GM12878 (cell line): Measurements from ENCODE around the gene ADISSP. TPM values are rescaled to one million over a fixed set of nuclear protein-coding genes. Genes with fewer than 3 reads are reported as not detected.

ENCODE experiments used
- ATAC-seq: fragments of 200-7000 bp; cut with Tn5 transposase; 3 replicates; pipeline ENCODE4 v1.9.1; 2020; ENCODE audit warnings: mild to moderate bottlenecking, moderate library complexity
- BruUV-seq: library from RNA; stranded (reverse); fragments of 400-500 nt; replicated peaks from 2 replicates; lab custom pipeline; 2021; lab: Mats Ljungman, UMichigan
- CTCF ChIA-PET: fragments of 300-600 bp; sonication (Branson Sonifier 250); formaldehyde crosslinking; extraction: SDS; loops from one replicate; lab custom pipeline; 2021; ENCODE audit warnings: inconsistent platforms; lab: Yijun Ruan, JAX
- POLR2A ChIA-PET: fragments of 350-600 bp; formaldehyde crosslinking; extraction: SDS; loops from one replicate; lab custom pipeline; 2021; ENCODE audit warnings: inconsistent platforms; lab: Charles Lee
- RAD21 ChIA-PET: fragments of 300-600 bp; sonication (Branson Sonifier 250); formaldehyde crosslinking; loops from one replicate; lab custom pipeline; 2023; ENCODE audit warnings: antibody characterized with exemption; ENCODE audit not compliant: unreplicated experiment; lab: Charles Lee
- SMC1A ChIA-PET: fragments of 300-600 bp; sonication (Branson Sonifier 250); formaldehyde crosslinking; loops from one replicate; lab custom pipeline; 2023; ENCODE audit not compliant: unreplicated experiment, uncharacterized antibody; lab: Charles Lee
- DNase-seq: peaks from one replicate; pipeline ENCODE4 v3.0.0-alpha.2; 2011; ENCODE audit warnings: low read depth, low spot score
- FAIRE-seq: peaks from 3 replicates; lab custom pipeline; 2011; peaks lifted over from hg19 to GRCh38; lab: Jason Lieb, UNC
- H2AFZ ChIP-seq: 2 replicates; pipeline ENCODE4 v1.6.0; 2011; ENCODE audit warnings: low read depth, low read length, control low read depth; ENCODE audit not compliant: control insufficient read depth
- H3K27ac ChIP-seq: 2 replicates; pipeline ENCODE4 v1.5.1; 2011; ENCODE audit warnings: control low read depth; ENCODE audit not compliant: control insufficient read depth, insufficient read depth
- H3K27me3 ChIP-seq, 2 experiments: replicated peaks in 1 of 2; 2 replicates each; pipeline versions ENCODE4 v1.6.0 to v1.6.1; 2011; ENCODE audit warnings: low read length in 1 of 2; ENCODE audit not compliant: control insufficient read depth in 2 of 2, insufficient read depth in 2 of 2
- H3K36me3 ChIP-seq, 2 experiments: 2 replicates each; pipeline ENCODE4 v1.5.1; 2011; ENCODE audit warnings: low read length in 1 of 2; ENCODE audit not compliant: control insufficient read depth in 2 of 2, insufficient read depth in 2 of 2
- H3K4me1 ChIP-seq: 2 replicates; pipeline ENCODE4 v1.6.1; 2011; ENCODE audit warnings: mild to moderate bottlenecking, low read length, moderate library complexity, mixed read lengths; ENCODE audit not compliant: control insufficient read depth, insufficient read depth
- H3K4me2 ChIP-seq: 2 replicates; pipeline ENCODE4 v1.6.0; 2011; ENCODE audit warnings: control low read depth; ENCODE audit not compliant: control insufficient read depth, insufficient read depth
- H3K4me3 ChIP-seq: fragments of 200-600 bp; sonication (generic); 2 replicates; pipeline ENCODE4 v1.5.1; 2016
- H3K79me2 ChIP-seq: 2 replicates; pipeline ENCODE4 v1.6.0; 2011; ENCODE audit warnings: low read length; ENCODE audit not compliant: control insufficient read depth, insufficient read depth
- H3K9ac ChIP-seq: 2 replicates; pipeline ENCODE4 v1.8.0; 2011; ENCODE audit warnings: low read length, control low read depth, mixed read lengths; ENCODE audit not compliant: control insufficient read depth, insufficient read depth
- H3K9me3 ChIP-seq: replicated peaks from 3 replicates; pipeline ENCODE4 v1.5.1; 2011; ENCODE audit warnings: mild to moderate bottlenecking, low read length; ENCODE audit not compliant: control insufficient read depth, insufficient read depth
- H4K20me1 ChIP-seq: 2 replicates; pipeline ENCODE4 v1.6.0; 2011; ENCODE audit not compliant: control insufficient read depth, insufficient read depth
- FOXM1 ChIP-seq: IDR thresholded peaks from 2 replicates; pipeline ENCODE4 v1.6.1; 2012; ENCODE audit warnings: low read depth, mild to moderate bottlenecking, inconsistent platforms, low read length, moderate library complexity
- POLR2AphosphoS5 ChIP-seq: IDR thresholded peaks from 2 replicates; pipeline ENCODE4 v1.6.1; 2011; ENCODE audit warnings: mild to moderate bottlenecking, low read length, inconsistent platforms
- SUPT20H ChIP-seq: IDR thresholded peaks from 2 replicates; pipeline ENCODE4 v1.6.1; 2011; ENCODE audit warnings: low read depth, mild to moderate bottlenecking, low read length, moderate library complexity, borderline replicate concordance; ENCODE audit not compliant: control insufficient read depth
- TCF12 ChIP-seq: IDR thresholded peaks from 2 replicates; pipeline ENCODE4 v1.6.1; 2011; ENCODE audit warnings: low read depth, mild to moderate bottlenecking, low read length
- WGBS: methylation state at CpG from one replicate; pipeline ENCODE4 v1.1.6; 2016; ENCODE audit warnings: low lambda C conversion rate; ENCODE audit not compliant: insufficient replicate concordance, insufficient coverage; ENCODE audit errors: missing lambda C conversion rate; 5-methylcytosine and 5-hydroxymethylcytosine counted together
- in situ Hi-C: fragments of 300-500 bp; cut with MboI; formaldehyde crosslinking; loops from 9 replicates; pipeline ENCODE4 v1.14.3; 2018; ENCODE audit warnings: mixed read lengths
- intact Hi-C: fragments of 100-400 bp; cut with micrococcal nuclease; formaldehyde crosslinking; loops from one replicate; pipeline ENCODE4 v1.14.2; 2022; ENCODE audit not compliant: unreplicated experiment
- polyA plus RNA-seq, 11 experiments: library from polyadenylated mRNA; depleted of rRNA in 4 of 11; unstranded in 6 of 11; stranded (reverse) in 5 of 11; fragments of >200 nt; fragmentation: Nextera tagmentation in 4 of 11; fragmentation: Illumina TruSeq in 1 of 11; extraction: Ambion mirVana in 4 of 11; extraction: Trizol in 1 of 11; gene quantifications; 1 replicate in 1 of 11; 2 replicates in 10 of 11; pipeline versions ENCODE4 v1.2.1 to v1.2.3, GENCODE V29; 2011 to 2016; ENCODE audit warnings: inconsistent platforms in 2 of 11, missing spikeins in 2 of 11, low read depth in 1 of 11
- total RNA-seq, 4 experiments: library from RNA; depleted of rRNA in 3 of 4; stranded (reverse); fragments of >200 nt in 3 of 4; fragmentation: Illumina TruSeq in 1 of 4; extraction: Trizol in 1 of 4; gene quantifications; 2 replicates each; pipeline versions ENCODE4 v1.2.1 to v1.2.3, GENCODE V29; 2013 to 2021
- TF ChIP-seq, protein P1 (sequence below): fragments of 450-650 bp; IDR thresholded peaks from 2 replicates; pipeline ENCODE4 v1.6.1; 2017; ENCODE audit warnings: low read depth, mild to moderate bottlenecking, moderate library complexity
- TF ChIP-seq, protein P2 (sequence below): IDR thresholded peaks from 2 replicates; pipeline ENCODE4 v1.6.1; 2012; ENCODE audit warnings: low read depth, low read length, improper control_type of control experiment

The ADISSP gene
- total and polyA plus RNA-seq, 10 of the 15 experiments (the other 5 are each of a cell fraction or from before 2014, with no cell fraction given): 0.80 to 96.3 (median 38.6) TPM

DNA sequence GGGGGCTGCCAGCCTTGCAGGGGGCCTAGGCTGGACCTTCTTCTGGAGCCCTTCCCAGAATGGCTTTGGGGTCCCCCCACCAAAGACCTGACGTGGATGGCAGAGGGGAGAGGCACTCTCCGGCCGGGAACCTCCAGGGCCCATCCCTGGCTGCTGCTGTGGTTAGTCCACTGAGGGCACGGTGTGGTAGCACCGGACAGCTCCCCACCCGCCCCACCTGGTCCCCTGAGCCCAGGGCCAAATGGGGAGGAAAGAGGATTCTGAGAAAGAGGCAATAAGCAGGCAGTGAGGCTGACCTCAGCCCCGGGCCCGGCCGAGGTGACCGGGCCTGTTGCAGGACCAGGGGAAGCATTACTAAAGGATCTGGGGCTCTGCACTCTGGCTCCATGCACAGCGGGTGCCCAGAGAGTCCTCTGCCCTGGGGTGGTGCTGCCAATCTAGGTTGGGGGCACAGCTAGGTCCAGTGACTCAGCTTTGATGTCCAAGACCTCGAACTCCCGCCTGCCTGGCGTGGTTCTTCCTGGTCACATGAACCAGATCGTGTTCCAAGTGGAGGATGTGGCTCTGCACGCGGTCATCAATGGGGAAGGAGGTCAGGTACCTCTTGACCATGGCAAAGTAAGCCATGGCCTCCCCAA lies 16.8 kb upstream of the ADISSP start:
- no peak overlapping the region for H2AFZ ChIP-seq
- peak overlapping the region; percentile 72 for H3K4me2 ChIP-seq
- WGBS: 92% methylated on average over 17 of the region's 17 CpGs
- H3K9me3 ChIP-seq: no peaks in the 10 kb centered on the region
- H3K27me3 ChIP-seq: peaks cover 0 to 2% of the 10 kb centered on the region in 2 experiments; a peak in 1 of 4 replicates
- TSS peak; percentile 97 for BruUV-seq
- RAD21 ChIA-PET: no interaction called here
- TF ChIP-seq, protein P1, sequence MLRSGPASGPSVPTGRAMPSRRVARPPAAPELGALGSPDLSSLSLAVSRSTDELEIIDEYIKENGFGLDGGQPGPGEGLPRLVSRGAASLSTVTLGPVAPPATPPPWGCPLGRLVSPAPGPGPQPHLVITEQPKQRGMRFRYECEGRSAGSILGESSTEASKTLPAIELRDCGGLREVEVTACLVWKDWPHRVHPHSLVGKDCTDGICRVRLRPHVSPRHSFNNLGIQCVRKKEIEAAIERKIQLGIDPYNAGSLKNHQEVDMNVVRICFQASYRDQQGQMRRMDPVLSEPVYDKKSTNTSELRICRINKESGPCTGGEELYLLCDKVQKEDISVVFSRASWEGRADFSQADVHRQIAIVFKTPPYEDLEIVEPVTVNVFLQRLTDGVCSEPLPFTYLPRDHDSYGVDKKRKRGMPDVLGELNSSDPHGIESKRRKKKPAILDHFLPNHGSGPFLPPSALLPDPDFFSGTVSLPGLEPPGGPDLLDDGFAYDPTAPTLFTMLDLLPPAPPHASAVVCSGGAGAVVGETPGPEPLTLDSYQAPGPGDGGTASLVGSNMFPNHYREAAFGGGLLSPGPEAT: no peak
- no peak for TF ChIP-seq FOXM1
- no peak for TF ChIP-seq TCF12
- TF ChIP-seq, protein P2, sequence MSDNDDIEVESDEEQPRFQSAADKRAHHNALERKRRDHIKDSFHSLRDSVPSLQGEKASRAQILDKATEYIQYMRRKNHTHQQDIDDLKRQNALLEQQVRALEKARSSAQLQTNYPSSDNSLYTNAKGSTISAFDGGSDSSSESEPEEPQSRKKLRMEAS: no peak
- TF ChIP-seq SUPT20H: no peak
- TF ChIP-seq POLR2AphosphoS5: peak; percentile 51; the same call in 1 of the 2 replicates
- TF ChIP-seq, all 136 proteins: peak for 1
- Histone ChIP-seq H4K20me1 (no peaks in the 10 kb centered on the region), H3K4me1 (peaks cover 17% of the 10 kb centered on the region), H3K27ac (no peak overlapping the region), H3K9ac (no peak overlapping the region), H3K4me3 (no peak overlapping the region), H3K79me2 (peaks cover 14% of the 10 kb centered on the region), H3K36me3 (no peaks in the 10 kb centered on the region)
- no peak for FAIRE-seq
- in situ Hi-C loops (loop anchor here (5.0 kb wide), 1 partner anchor 303 kb away; no protein-coding TSS in a partner anchor), intact Hi-C loops (loop anchor here (5.0 to 10.0 kb wide), 2 partner anchors 67 to 230 kb away; partner anchors contain the start of gene RNF24)
- CTCF ChIA-PET: interaction anchor here (0.5 to 1.4 kb wide), 2 partner anchors 16 to 18 kb away, joined by 3 to 4 read pairs; no protein-coding TSS in a partner anchor
- POLR2A ChIA-PET: no interaction called here
- SMC1A ChIA-PET: no interaction called here
- ATAC-seq: no peak
- no peak for DNase-seq
